ENCODE results near the gene LIMCH1. TPM values are rescaled to one million over a fixed set of nuclear protein-coding genes. Genes with fewer than 3 reads are reported as not detected.

The LIMCH1 gene
- total and polyA plus RNA-seq, 11 donors, result 50.9 to 345 (median 233) TPM

- no peak for DNase-seq
- 54 to 71% (median 63%) methylated on average over 4 of the region's 4 CpGs for WGBS, 4 donors
- intact Hi-C loops (cut with DNase I), result loop anchor here in 2 of 10 donors (10.0 kb wide), 2 partner anchors 293 to 743 kb away; no protein-coding TSS in a partner anchor
- ATAC-seq, result no peak
- TF ChIP-seq POLR2A (IDR thresholded peaks at IDR 0.05) (no peak), CTCF (IDR thresholded peaks at IDR 0.05) (no peak)
- H3K36me3 ChIP-seq, result peaks cover 0 to 59% (median 12%) of the 10 kb centered on the region in 9 donors
- no peaks in the 10 kb centered on the region for H3K27me3 ChIP-seq
- no peaks in the 10 kb centered on the region for H3K9me3 ChIP-seq
- no peak overlapping the region for H3K4me3 ChIP-seq
- H3K4me1 ChIP-seq, result peaks cover 0 to 41% (median 19%) of the 10 kb centered on the region in 12 donors
- H3K27ac ChIP-seq, result peak overlapping the region in 2 of 12 donors; percentile 69 to 88
These were observed 120.2 kb downstream of the LIMCH1 start for GRCh38 chr4:41658163-41658562.

- DNase-seq (no peak), ATAC-seq (no peak)
- Histone ChIP-seq H3K9me3 (no peaks in the 10 kb centered on the region), H3K36me3 (peaks cover 0 to 62% (median 20%) of the 10 kb centered on the region in 9 donors), H3K27me3 (no peaks in the 10 kb centered on the region), H3K27ac (peak overlapping the region in 1 of 12 donors; percentile 9), H3K4me1 (peaks cover 0 to 34% (median 18%) of the 10 kb centered on the region in 12 donors), H3K4me3 (no peak overlapping the region)
- TF ChIP-seq POLR2A (IDR thresholded peaks at IDR 0.05) (no peak), CTCF (IDR thresholded peaks at IDR 0.05) (no peak)
- 93 to 97% (median 96%) methylated on average over 3 of the region's 3 CpGs for WGBS, 4 donors
- intact Hi-C loops (cut with DNase I), result loop anchor here in 6 of 10 donors (2.0 to 10.0 kb wide), 2 partner anchors 380 to 746 kb away; no protein-coding TSS in a partner anchor
These were observed 122.4 kb downstream of the LIMCH1 start for GRCh38 chr4:41660352-41660751.

GRCh38 chr4:41661442-41662076, 123.6 kb downstream of the LIMCH1 start:
- no peaks in the 10 kb centered on the region for H3K27me3 ChIP-seq
- 47 to 56% (median 55%) methylated on average over 7 of the region's 7 CpGs for WGBS, 4 donors
- intact Hi-C loops (cut with DNase I), result loop anchor here (1.0 to 10.0 kb wide), 3 partner anchors 380 to 747 kb away; no protein-coding TSS in a partner anchor

More at GRCh38 chr4:41661442-41662076, 123.6 kb downstream of the LIMCH1 start:
- no peak overlapping the region for H3K4me3 ChIP-seq
- H3K27ac ChIP-seq, result peak overlapping the region in 1 of 12 donors; percentile 9
- no peaks in the 10 kb centered on the region for H3K9me3 ChIP-seq
- no peak for TF ChIP-seq POLR2A (IDR thresholded peaks at IDR 0.05)
- peak; percentile 94 to 99 (median 97) for TF ChIP-seq CTCF (IDR thresholded peaks at IDR 0.05)
- ATAC-seq (peak in 3 of 4 donors; percentile 46 to 55 (median 47)), DNase-seq (peak in 3 of 5 donors; percentile 50 to 59 (median 51))
- H3K36me3 ChIP-seq, result peaks cover 0 to 74% (median 22%) of the 10 kb centered on the region in 9 donors
- H3K4me1 ChIP-seq, result peaks cover 0 to 23% (median 10%) of the 10 kb centered on the region in 12 donors
